HG02938 (cell line): ENCODE results near the gene PLXNA4.

Experiments
- ATAC-seq: cut with Tn5 transposase; IDR thresholded peaks from one replicate; pipeline ENCODE4 v1.9.1; 2021; ENCODE audit warnings: mild to moderate bottlenecking, moderate library complexity; ENCODE audit not compliant: unreplicated experiment

The PLXNA4 gene

GRCh38 chr7:132423594-132424200 is 152.6 kb downstream of the PLXNA4 start:
- ATAC-seq, result no peak

- no peak for ATAC-seq
These were observed 153.7 kb downstream of the PLXNA4 start for GRCh38 chr7:132422502-132423111.

GRCh38 chr7:132420527-132420926 is 155.7 kb downstream of the PLXNA4 start:
- no peak for ATAC-seq

- no peak for ATAC-seq
These were observed 156.7 kb downstream of the PLXNA4 start for GRCh38 chr7:132419542-132419941.

GRCh38 chr7:132418840-132419239 is 157.4 kb downstream of the PLXNA4 start:
- ATAC-seq, result no peak

GRCh38 chr7:132417103-132417906 is 159.0 kb downstream of the PLXNA4 start:
- ATAC-seq, result no peak

- no peak for ATAC-seq
These were observed 159.9 kb downstream of the PLXNA4 start for GRCh38 chr7:132416395-132416794.

GRCh38 chr7:132415259-132415658 is 161.0 kb downstream of the PLXNA4 start:
- no peak for ATAC-seq

- no peak for ATAC-seq
These were observed 161.4 kb downstream of the PLXNA4 start for GRCh38 chr7:132414857-132415256.

GRCh38 chr7:132412435-132412834 is 163.8 kb downstream of the PLXNA4 start:
- ATAC-seq, result no peak

GRCh38 chr7:132410861-132411541 is 165.3 kb downstream of the PLXNA4 start:
- no peak for ATAC-seq

- ATAC-seq, result no peak
These were observed 165.9 kb downstream of the PLXNA4 start for GRCh38 chr7:132410385-132410784.

GRCh38 chr7:132407764-132408163 is 168.5 kb downstream of the PLXNA4 start:
- ATAC-seq, result no peak

GRCh38 chr7:132406039-132406438 is 170.2 kb downstream of the PLXNA4 start:
- ATAC-seq, result no peak

- ATAC-seq, result no peak
These were observed 172.0 kb downstream of the PLXNA4 start for GRCh38 chr7:132404261-132404660.

- ATAC-seq, result no peak
These were observed 172.7 kb downstream of the PLXNA4 start for GRCh38 chr7:132403465-132404110.

- no peak for ATAC-seq
These were observed 173.5 kb downstream of the PLXNA4 start for GRCh38 chr7:132402751-132403245.

GRCh38 chr7:132402096-132402495 is 174.2 kb downstream of the PLXNA4 start:
- ATAC-seq, result no peak

- no peak for ATAC-seq
These were observed 175.6 kb downstream of the PLXNA4 start for GRCh38 chr7:132400561-132401142.

GRCh38 chr7:132399367-132399766 is 176.9 kb downstream of the PLXNA4 start:
- no peak for ATAC-seq
